CD4-positive, alpha-beta T cell (primary cell): ENCODE results near the gene LIG3. TPM values are rescaled to one million over a fixed set of nuclear protein-coding genes. Genes with fewer than 3 reads are reported as not detected.

Experiments
- ATAC-seq: fragments of 200-7000 bp; cut with Tn5 transposase; one replicate; pipeline ENCODE4 v1.10.0; 2022; ENCODE audit warnings: mild to moderate bottlenecking; ENCODE audit not compliant: poor library complexity
- CTCF ChIA-PET: fragments of 350-600 bp; sonication (Branson Sonifier 250); formaldehyde crosslinking; loops from one replicate; lab custom pipeline; 2021; ENCODE audit warnings: antibody characterized with exemption, inconsistent platforms; lab: Charles Lee
- POLR2A ChIA-PET: fragments of 350-600 bp; sonication (Branson Sonifier 250); formaldehyde crosslinking; loops from one replicate; lab custom pipeline; 2021; ENCODE audit warnings: antibody characterized with exemption, inconsistent platforms; lab: Charles Lee
- DNase-seq, 14 experiments: peaks; one replicate each; pipeline ENCODE4 v3.0.0-alpha.2; 2013 to 2020; ENCODE audit warnings: mixed read lengths in 2 of 14
- H3K27ac ChIP-seq, 2 donors: one replicate each; pipeline versions ENCODE4 v1.5.1 to v1.7.0; 2013; ENCODE audit warnings: low read length in 2 of 2, low read depth in 1 of 2, mild to moderate bottlenecking in 1 of 2
- H3K27me3 ChIP-seq, 2 experiments: 1 replicate in 1 of 2; 2 replicates in 1 of 2; pipeline versions ENCODE4 v1.6.1 to v1.7.0; 2013; ENCODE audit warnings: low read length in 2 of 2, control low read depth in 1 of 2, mild to moderate bottlenecking in 1 of 2, moderate library complexity in 1 of 2; ENCODE audit not compliant: insufficient read depth in 2 of 2, control insufficient read depth in 1 of 2
- H3K36me3 ChIP-seq: one replicate; pipeline ENCODE4 v1.6.1; 2013; ENCODE audit warnings: low read length, control low read depth; ENCODE audit not compliant: insufficient read depth
- H3K4me1 ChIP-seq: one replicate; pipeline ENCODE4 v1.6.1; 2013; ENCODE audit warnings: low read length, control low read depth; ENCODE audit not compliant: insufficient read depth
- H3K4me3 ChIP-seq: one replicate; pipeline ENCODE4 v1.5.1; 2013; ENCODE audit warnings: mild to moderate bottlenecking, low read length, moderate library complexity
- H3K9me3 ChIP-seq, 2 experiments: 1 replicate in 1 of 2; 2 replicates in 1 of 2; pipeline versions ENCODE4 v1.6.1 to v1.7.0; 2013; ENCODE audit warnings: low read length in 2 of 2, mild to moderate bottlenecking in 2 of 2, control low read depth in 1 of 2, moderate library complexity in 1 of 2; ENCODE audit not compliant: control insufficient read depth in 1 of 2, insufficient read depth in 1 of 2
- H3K27ac Mint-ChIP-seq: one replicate; pipeline ENCODE4 v1.8.0; 2020; ENCODE audit warnings: mixed read lengths
- H3K27me3 Mint-ChIP-seq: one replicate; pipeline ENCODE4 v1.8.0; 2021; ENCODE audit warnings: mixed read lengths
- H3K36me3 Mint-ChIP-seq: one replicate; pipeline ENCODE4 v1.8.0; 2021; ENCODE audit warnings: low read depth, mixed read lengths
- H3K4me1 Mint-ChIP-seq: one replicate; pipeline ENCODE4 v1.8.0; 2021; ENCODE audit warnings: low read depth, mixed read lengths
- H3K4me3 Mint-ChIP-seq: one replicate; pipeline ENCODE4 v1.8.0; 2020; ENCODE audit warnings: mild to moderate bottlenecking, mixed read lengths
- H3K9me3 Mint-ChIP-seq: one replicate; pipeline ENCODE4 v1.8.0; 2020; ENCODE audit warnings: mixed read lengths
- CTCF ChIP-seq: fragments of 200-600 bp; IDR thresholded peaks from one replicate; pipeline ENCODE4 v1.8.0; 2022; ENCODE audit warnings: antibody characterized with exemption, mild to moderate bottlenecking
- intact Hi-C, 2 experiments: fragments of 100-400 bp; cut with DNase I in 1 of 2; cut with micrococcal nuclease in 1 of 2; formaldehyde crosslinking; loops; one replicate each; pipeline versions ENCODE4 v1.15.1 to v1.9.0; 2023 to 2025; cut with DNase I, micrococcal nuclease
- total RNA-seq, 174 experiments: library from RNA in 2 of 174; stranded (reverse) in 2 of 174; gene quantifications; one replicate each; pipeline ENCODE4 v1.2.3 and lab custom pipeline; 2021 to 2026

LIG3 gene
- total RNA-seq, 2 experiments from 2014 or later = 44.6 to 49.1 TPM

GRCh38 chr17:34980681-34981537, 597 bp downstream of the LIG3 start:
- H3K9me3 Mint-ChIP-seq = no peaks in the 10 kb centered on the region
- CTCF ChIA-PET = interaction anchor here (0.7 to 2.3 kb wide), 15 partner anchors 14 to 783 kb away, joined by 3 to 13 read pairs (median 5); partner anchors contain the start of genes CCT6B, RAD51D, RFFL and ZNF830
- H3K36me3 ChIP-seq = peaks cover 15% of the 10 kb centered on the region
- intact Hi-C loops = loop anchor here (1.0 to 10.0 kb wide), 5 partner anchors 20 to 831 kb away; partner anchors contain the start of genes CCT6B (in 1 of the 2) and ZNF830 (in 1 of the 2)
- no peaks in the 10 kb centered on the region for H3K27me3 ChIP-seq
- H3K36me3 Mint-ChIP-seq = peaks cover 43% of the 10 kb centered on the region
- H3K27ac Mint-ChIP-seq = peak overlapping the region; percentile 88
- peaks cover 26% of the 10 kb centered on the region for H3K4me1 ChIP-seq
- H3K27ac ChIP-seq = peak overlapping the region; percentile 92 to 97
- H3K9me3 ChIP-seq = no peaks in the 10 kb centered on the region
- H3K4me3 Mint-ChIP-seq = peak overlapping the region; percentile 94
- peak; percentile 80 for ATAC-seq
- POLR2A ChIA-PET = interaction anchor here (0.5 to 4.8 kb wide), 29 partner anchors 10 to 828 kb away, joined by 3 to 37 read pairs (median 3); partner anchors contain the start of genes CCT6B, NLE1, PEX12 and RAD51D
- H3K4me1 Mint-ChIP-seq = peaks cover 56% of the 10 kb centered on the region
- DNase-seq = peak; percentile 38 to 91 (median 66)
- TF ChIP-seq CTCF = peak; percentile 56
- H3K4me3 ChIP-seq = peak overlapping the region; percentile 90
- no peaks in the 10 kb centered on the region for H3K27me3 Mint-ChIP-seq

- Histone ChIP-seq H3K4me1 (peaks cover 26% of the 10 kb centered on the region), H3K9me3 (no peaks in the 10 kb centered on the region), H3K27me3 (no peaks in the 10 kb centered on the region), H3K36me3 (peaks cover 20% of the 10 kb centered on the region), H3K4me3 (peak overlapping the region; percentile 90), H3K27ac (peak overlapping the region; percentile 92 to 97)
- intact Hi-C loops = loop anchor here (5.0 to 10.0 kb wide), 3 partner anchors 106 to 831 kb away; no protein-coding TSS in a partner anchor
- peaks cover 51% of the 10 kb centered on the region for H3K36me3 Mint-ChIP-seq
- H3K4me1 Mint-ChIP-seq = peaks cover 62% of the 10 kb centered on the region
- no peaks in the 10 kb centered on the region for H3K9me3 Mint-ChIP-seq
- peak overlapping the region; percentile 88 for H3K27ac Mint-ChIP-seq
- ATAC-seq (no peak), DNase-seq (peak in 2 of 14 experiments; percentile 18 to 20)
- ChIA-PET CTCF (interaction anchor here (1.3 to 2.3 kb wide), 12 partner anchors 13 to 344 kb away, joined by 3 to 13 read pairs (median 5); partner anchors contain the start of genes CCT6B, RAD51D, RFFL and ZNF830), POLR2A (interaction anchor here (0.5 to 4.8 kb wide), 18 partner anchors 9 to 607 kb away, joined by 3 to 37 read pairs (median 4); partner anchors contain the start of genes CCT6B, NLE1, RFFL and SLFN11)
- TF ChIP-seq CTCF = no peak
- H3K27me3 Mint-ChIP-seq = no peaks in the 10 kb centered on the region
- peak overlapping the region; percentile 94 for H3K4me3 Mint-ChIP-seq
These were observed 1.4 kb downstream of the LIG3 start for GRCh38 chr17:34981538-34982241.

GRCh38 chr17:34987232-34987631, 6.9 kb downstream of the LIG3 start:
- no peaks in the 10 kb centered on the region for H3K9me3 ChIP-seq
- Mint-ChIP-seq H3K27ac (no peak overlapping the region), H3K4me1 (peaks cover 38% of the 10 kb centered on the region), H3K36me3 (peaks cover 81% of the 10 kb centered on the region), H3K4me3 (no peak overlapping the region), H3K27me3 (no peaks in the 10 kb centered on the region), H3K9me3 (no peaks in the 10 kb centered on the region)
- H3K4me3 ChIP-seq = no peak overlapping the region
- ChIA-PET CTCF (no interaction called here), POLR2A (no interaction called here)
- TF ChIP-seq CTCF = no peak
- no peaks in the 10 kb centered on the region for H3K27me3 ChIP-seq
- DNase-seq (no peak), ATAC-seq (no peak)
- intact Hi-C loops = loop anchor here in 1 of 2 experiments (10.0 kb wide), 1 partner anchor 562 kb away; no protein-coding TSS in a partner anchor
- H3K27ac ChIP-seq = no peak overlapping the region
- peaks cover 8% of the 10 kb centered on the region for H3K4me1 ChIP-seq
- H3K36me3 ChIP-seq = peaks cover 64% of the 10 kb centered on the region
